NCI-H82 (cell line): Measurements from ENCODE around the gene PVRIG.
A peak's percentile ranks its signal among the peaks of the same experiment; 100 is the strongest.
"Not testable (repeated sequence)": the region's sequence is repeated elsewhere in the genome, so short reads cannot be mapped to it uniquely, and the experiment has no call there.

Experiments used
- DNase-seq: peaks from one replicate; lab custom pipeline; 2025; lab: John Stamatoyannopoulos, UW

PVRIG gene

DNA sequence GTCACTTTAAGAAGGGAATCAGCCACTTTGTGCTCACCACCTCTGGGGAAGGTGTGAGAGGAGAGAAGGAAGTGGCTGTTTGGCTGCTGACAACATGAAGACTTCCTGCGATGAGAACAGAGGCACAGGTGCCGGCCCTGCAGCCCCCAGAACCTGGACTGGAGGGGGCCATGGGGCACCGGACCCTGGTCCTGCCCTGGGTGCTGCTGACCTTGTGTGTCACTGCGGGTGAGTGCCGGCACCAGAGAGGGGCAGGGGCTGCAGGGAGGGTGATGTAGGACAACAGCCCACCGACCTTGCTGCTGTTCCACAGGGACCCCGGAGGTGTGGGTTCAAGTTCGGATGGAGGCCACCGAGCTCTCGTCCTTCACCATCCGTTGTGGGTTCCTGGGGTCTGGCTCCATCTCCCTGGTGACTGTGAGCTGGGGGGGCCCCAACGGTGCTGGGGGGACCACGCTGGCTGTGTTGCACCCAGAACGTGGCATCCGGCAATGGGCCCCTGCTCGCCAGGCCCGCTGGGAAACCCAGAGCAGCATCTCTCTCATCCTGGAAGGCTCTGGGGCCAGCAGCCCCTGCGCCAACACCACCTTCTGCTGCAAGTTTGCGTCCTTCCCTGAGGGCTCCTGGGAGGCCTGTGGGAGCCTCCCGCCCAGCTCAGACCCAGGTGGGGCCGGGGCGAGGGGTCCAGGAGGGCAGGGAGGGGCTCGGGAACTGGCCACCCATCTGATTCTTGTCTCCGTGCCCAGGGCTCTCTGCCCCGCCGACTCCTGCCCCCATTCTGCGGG is at the start of gene PVRIG:
Gene PVRIG (plus strand): TSS at position 149 of the 785 bp plus-strand sequence. CDS start 22 bp downstream, at position 171.
- not testable (repeated sequence) for DNase-seq

DNA sequence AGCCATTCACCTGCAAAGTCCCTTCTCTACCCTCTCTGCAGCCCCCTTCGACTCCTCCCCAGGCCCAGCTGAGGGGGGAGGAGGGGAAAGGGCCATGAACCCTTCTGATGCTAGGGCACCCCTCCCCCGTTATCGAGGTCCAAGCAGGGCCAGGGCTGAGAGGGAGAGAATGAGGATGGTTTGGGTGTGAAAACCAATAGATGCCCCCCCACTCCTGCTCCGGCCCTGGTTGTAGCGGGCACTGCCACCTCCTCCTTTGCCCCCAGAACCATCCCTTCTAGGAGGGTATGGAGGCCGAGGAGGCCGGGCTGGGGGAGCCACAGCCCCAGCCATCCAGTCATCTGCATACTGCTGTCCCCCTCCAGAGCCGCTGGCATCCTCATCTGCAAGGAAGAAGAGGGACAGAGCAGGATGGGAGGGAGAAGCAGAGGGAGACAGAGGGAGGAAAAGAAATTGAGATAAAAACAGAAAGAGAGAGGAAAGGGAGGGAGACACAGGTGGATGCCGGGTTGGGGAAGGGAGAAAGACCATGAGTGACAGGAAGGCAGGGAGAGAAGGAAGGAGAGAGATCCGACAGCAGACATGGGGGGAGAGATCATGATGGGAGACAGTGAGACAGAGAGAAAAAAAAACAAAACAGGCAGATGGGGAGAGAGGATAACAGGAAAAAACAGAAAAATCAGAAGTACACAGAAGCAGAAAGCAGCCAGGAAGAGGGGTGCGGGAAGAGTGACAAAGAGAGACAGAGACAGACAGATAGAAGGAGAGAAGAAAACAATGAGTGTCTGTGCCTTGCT is 49.5 kb upstream of the PVRIG start:
- DNase-seq: no peak

DNA sequence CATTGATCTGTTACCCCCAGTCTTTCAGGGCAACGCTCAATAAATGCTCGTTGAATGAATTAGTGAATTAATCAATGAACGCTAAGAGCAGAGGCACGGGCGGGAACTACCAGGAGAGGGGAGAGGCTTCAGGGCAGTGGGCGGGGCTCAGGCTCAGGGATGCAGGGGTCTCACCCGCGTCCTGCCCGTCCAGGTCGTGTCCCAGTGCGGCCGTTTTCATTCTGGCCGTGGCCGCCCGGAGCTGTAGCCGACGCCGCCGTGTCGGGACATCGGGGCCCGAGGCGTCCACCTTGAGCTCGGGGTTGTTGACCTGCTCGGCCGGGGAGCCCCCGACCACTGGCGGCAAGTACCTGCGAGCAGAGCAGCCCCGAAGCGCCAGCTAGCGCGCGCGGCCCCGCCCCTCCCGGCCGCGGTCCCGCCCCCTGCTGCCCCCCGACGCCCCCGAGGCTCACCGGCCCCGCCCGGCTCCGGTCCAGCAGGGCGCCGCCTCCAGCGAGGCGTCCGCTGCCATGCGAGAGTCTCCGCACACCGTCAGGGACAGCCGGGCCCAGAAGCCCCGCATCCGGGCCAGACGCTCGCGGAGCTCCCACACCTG is 48.6 kb upstream of the PVRIG start:
- DNase-seq: no peak

DNA sequence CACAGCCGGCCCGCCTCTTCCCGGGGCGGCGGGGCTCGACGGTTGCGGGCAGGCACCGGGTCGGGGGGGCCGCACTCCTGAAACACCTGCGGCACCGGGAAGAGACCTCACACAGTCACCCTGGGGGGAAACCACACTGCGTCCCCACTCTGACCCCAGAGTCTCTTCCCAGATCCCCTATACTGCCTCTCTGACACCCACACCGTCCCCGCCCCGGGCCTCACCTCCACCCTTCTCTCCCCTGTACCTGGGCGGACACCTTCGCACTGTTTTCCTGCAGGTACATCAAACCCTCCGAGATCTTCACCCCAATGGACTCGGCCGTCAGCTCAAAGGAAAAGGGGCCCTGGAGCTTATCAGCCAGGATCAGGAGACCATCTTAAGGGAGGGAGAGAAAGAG is 47.9 kb upstream of the PVRIG start:
- DNase-seq: no peak

DNA sequence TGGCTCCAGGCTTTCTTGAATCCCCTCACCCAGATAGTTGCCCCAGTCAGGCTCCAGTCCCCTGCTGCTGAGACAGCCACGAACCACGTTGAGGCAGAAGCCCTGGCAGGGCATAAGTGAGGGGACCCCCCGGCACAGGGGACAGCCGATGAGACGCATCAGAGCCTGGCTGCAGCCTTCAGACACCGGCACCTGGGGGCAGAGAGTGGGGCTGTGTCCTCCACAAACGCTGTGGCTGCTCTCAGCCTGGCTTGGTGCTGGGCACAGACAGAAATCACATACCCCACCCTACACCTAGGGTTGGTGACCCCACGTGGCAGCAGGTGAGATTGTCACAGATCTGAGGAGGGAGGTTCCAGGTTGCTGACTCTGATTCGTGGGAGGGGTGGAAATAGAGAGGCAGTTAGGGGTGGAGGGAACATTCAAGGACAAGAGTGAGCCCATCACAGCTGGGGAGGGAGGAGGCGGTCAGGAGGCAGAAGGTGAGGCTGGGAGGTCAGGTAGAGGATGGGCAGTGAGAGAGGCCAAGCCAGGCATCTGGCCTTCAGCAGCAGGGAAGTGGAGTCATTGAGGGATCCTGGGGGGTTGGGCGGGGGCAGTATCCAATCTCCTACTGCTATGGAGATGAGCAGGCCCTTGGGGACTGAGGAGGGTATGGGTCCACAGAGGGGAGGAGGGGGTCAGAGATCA is 45.8 kb upstream of the PVRIG start:
- no peak for DNase-seq

DNA sequence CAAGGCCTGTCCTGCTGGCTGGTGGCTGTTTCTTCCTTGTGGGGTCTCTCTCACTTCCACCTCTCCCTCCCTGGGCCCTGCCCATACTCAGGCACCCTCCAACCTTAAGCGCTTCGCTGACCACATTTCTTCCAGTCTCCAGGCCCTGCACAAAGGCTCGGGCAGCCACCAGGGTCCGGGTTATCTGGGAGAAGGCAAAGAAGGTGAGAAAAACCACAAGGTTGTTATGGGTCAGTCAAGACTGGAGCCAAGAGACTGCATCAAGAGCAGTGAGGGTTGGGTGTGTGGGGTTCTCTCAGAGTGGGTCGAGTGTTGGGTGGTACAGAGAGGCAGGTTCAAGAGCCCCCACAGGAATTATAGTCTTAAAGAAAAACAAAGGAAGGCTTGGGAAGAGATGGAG is 45.2 kb upstream of the PVRIG start:
- no peak for DNase-seq

DNA sequence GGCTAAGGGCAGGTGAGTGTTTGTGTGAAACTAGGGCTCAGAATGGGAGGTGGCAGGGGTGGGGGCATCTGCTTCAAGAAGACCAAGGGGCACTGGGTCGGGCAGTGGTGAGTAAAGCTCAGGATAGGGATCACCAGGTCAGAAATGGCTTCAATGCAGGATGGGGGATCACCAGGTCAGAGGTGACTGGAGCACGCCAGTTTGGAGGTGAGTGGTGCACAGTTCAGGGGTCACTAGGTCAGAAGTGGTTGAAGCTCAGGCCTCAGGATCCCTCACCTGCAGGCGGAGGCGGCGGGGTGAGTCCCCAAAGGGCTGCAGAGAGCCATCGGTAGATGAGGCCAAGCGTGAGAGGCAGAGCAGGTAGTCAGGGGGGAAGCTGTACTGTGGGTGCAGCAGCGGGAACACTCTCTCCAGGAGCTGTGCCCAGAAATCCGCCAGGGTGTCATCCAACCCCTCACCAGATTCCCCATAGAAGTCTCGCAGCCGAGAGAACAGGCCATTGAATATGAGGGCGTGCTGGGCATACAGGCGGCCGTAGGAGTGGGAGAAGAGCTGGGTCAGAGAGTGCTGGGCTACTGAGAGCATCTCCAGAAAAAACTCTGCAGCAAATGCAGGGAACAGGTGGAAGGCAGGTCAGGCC is 44.3 kb upstream of the PVRIG start:
- no peak for DNase-seq

DNA sequence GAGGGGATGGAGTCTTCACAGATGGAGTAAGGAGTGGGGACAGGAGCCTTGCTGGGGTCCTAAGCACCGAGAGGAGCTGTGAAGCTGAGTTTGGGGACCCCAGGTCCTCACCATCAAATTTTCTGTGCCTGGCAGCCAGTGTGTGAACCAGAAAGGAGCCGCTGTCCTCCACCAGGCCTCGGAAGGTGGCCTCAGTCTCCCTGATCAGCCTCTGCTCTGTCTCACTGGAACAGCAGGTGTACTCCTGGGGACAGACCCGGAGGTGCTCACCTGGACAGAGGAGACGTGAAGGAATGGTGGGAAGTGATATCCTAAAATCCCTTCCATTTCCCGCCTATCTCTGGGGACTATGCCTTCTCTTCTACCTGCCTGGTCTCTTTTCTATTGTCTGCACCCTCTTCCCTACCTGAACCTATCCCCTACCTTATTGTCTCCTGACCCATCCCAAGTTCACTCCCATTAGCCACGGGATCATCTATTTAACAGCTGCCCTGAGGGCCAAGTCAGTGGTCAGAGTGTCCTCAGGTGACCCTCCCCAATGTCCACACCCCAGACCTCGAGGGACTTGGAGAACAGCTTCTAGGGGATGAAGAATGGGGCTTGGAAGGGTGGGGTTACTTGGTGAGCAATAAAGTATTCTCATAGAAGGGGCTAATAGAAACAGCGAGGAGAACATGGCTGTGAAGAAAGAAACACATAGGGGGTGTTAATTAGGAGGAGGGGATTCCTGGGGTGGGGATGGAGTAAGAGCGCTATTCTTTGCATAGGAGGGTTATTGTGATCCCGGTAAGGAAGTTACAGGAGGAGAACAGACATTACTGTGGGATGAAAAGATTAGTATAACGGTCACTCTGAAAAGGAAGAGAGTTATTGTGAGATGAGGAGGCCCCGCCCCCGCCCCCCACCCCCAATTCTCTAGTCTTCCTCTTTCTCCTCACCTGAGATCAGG is 43.4 kb upstream of the PVRIG start:
- DNase-seq: peak; percentile 48

DNA sequence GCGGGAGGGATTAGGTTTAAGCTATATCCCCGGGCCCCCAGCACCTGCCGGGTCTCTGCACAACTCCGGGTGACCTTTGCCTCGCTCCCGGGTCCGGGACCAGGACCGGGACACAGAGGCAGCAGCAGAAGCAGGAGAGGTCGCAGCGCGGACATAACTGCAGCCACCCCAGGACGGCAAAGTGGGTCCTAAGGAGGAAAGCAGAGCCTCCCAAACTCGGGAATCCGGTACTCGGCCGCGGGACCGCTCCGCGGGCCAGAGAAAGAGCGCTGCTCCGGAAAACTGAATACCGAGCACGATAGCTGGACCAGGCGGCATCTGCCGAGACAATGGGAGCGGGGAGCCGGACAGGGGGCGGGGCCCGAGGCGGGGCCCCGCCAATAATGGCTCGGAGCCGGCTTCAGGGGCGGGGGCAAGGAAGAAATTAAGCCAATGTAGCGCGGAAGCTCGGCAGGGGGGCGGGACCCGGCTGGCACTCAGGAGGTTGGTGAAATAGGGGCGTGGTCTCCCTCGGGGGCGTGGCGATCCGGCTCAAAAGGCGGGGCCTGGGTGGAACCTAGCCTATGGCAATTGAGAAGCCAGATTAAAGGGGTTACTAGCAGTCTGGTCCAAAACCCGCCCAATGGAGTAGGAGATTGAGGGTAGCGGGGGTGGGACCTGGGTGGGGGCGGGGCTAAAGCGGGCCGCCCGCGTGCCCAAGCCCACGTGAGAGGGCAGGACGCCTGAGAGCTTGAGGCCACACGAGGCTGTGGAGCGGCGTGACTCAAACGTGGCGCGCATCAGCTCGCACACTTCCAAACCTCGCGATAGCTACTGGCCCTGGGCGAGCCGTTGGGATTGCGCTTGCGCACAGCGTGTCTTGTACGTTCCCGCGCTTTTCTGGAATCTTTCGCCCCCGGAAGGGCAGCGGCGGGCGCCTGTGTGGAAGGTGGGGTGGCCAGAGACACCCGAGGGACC is 42.4 kb upstream of the PVRIG start, which contains the start of the genes GPC2 and STAG3:
Gene GPC2 (minus strand): TSS at position 337 of the 957 bp plus-strand sequence. CDS start 182 bp downstream, at position 155.
Gene STAG3 (plus strand): TSS at position 874 of the 957 bp plus-strand sequence. CDS start 2,639 bp downstream, outside the sequence.
- peak; percentile 99 for DNase-seq

DNA sequence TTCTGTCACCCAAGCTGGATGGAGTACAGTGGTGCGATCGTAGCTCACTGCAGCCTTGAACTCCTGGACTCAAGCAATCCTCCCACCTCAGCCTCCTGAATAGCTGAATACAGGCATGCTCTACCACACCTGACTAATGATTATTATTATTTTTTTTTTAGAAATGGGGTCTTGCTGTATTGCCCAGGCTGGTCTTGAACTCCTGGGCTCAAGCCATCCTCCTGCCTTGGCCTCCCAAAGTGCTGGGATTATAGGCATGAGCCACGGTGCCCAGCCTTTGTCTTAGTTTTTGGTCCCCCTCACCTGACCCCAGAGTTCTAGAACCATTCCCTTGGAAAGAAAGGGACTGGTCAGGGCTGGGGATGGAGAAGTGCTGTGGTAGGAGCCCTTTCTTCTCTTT is 39.7 kb upstream of the PVRIG start:
- DNase-seq: not testable (repeated sequence)

DNA sequence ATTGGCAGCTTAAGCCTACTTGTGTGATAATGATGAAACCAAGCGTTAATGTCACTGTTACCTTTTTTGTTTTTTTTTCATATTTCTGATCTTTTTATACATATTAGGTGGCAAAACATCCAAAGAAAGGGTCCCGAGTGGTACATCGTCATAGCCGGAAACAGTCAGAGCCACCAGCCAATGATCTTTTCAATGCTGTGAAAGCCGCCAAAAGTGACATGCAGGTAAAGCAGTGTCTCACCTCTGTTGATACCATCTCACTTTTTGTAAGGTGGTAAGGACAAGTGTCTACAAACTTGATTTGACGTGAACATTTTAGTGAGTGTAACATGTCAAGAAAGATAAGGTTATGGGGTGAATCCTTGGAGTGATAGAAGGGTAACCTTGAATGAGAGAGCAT is 37.1 kb upstream of the PVRIG start:
- not testable (repeated sequence) for DNase-seq

DNA sequence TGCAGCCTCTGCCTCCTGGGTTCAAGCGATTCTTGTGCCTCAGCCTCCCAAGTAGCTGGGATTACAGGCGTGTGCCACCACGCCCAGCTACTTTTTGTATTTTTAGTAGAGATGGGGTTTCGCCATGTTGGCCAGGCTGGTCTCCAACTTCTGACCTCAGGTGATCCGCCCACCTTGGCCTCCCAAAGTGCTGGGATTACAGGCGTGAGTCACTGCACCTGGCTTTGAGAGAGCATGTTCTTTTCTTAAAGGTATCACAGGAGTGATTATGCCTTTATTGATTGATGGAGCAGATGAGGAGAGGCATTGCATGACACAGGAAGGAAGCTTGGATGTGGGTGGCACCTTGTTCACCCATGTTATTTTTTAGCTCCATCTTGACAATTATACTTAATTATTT is 36.7 kb upstream of the PVRIG start:
- DNase-seq: not testable (repeated sequence)

DNA sequence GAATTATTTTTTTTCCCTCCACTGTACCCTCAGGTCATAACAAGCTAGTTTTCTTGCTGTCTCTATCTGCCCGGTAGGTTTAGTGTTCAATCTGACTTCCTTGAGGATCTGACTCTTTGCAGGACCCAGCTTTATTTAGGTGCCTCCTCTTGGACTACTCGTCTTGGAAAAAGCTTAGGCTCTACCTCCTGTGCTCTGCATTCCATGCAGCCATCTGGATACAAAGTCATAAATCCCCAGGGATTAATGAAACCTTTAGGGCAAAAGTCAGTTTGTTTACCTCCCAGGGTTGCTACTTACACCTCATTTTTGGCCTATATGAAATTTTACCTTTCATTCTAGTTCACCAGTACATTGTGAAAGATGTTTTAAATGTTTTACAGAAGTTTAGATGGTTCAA is 34.0 kb upstream of the PVRIG start:
- peak; percentile 92 for DNase-seq

DNA sequence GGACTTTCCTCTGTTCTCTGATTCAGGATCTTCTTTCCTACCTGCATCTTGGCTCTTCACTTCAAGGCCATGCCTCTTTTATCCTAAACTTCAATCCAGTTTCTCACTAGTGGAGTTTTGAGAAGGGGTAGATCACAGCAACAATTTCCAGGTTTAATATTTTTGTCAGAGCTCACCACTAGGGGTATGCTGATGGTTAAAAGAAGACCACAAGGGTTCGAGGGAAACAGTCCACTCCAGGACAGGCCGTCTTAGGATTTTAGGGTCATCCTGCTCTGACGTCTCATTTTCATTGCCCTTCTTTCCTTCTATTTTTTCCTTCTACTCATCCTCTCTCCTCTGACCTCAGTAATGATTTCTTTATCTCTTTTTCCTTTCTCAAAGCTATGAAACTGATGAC is 30.7 kb upstream of the PVRIG start:
- no peak for DNase-seq

DNA sequence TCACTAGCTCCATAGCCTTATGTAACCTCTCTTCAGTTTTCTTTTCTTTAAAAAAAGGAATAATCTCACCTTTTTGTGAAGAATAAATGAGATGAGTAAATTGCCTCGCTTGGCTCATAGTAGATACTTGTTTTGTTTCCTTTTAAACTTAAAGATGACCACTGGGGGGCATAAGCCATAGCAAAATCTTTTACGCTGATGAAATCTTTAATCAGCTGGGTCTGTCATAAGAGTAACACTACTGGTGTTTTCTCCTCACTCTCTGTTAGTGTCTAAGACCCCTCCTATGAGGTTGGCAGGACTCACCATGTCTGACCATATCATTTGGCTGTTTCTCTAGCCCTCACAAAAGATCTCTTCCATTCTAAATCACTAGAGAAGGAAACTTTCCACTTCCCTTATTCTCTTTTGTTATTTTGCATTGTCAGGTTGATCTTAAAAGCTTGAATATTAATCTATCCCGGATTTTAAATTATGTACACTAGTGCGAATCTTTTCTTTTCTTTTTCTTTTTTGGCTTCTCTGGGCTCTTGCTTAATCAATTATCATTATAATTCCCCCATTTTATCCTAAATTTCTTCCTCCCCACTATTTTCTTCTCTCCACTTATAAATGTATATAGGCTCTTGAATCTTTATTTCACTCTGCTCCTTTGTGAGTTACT is 29.6 kb upstream of the PVRIG start:
- peak; percentile 42 for DNase-seq

DNA sequence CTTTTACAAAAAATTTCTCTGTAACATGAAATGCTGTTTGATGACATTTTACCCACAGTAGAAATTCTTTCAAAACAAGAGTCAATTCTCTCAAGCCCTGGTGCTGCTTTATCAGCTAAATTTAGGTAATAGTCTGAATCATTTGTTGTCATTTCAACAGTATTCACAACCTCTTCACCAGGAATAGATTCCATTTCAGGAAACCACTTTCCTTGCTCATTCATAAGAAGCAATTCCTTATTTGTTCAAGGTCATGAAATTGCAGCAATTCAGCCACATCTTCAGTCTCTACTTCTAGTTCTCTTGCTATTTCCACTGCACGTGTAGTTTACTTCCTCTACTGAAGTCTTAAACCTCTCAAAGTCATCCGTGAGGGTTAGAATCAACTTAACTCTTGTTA is 28.0 kb upstream of the PVRIG start:
- no peak for DNase-seq

DNA sequence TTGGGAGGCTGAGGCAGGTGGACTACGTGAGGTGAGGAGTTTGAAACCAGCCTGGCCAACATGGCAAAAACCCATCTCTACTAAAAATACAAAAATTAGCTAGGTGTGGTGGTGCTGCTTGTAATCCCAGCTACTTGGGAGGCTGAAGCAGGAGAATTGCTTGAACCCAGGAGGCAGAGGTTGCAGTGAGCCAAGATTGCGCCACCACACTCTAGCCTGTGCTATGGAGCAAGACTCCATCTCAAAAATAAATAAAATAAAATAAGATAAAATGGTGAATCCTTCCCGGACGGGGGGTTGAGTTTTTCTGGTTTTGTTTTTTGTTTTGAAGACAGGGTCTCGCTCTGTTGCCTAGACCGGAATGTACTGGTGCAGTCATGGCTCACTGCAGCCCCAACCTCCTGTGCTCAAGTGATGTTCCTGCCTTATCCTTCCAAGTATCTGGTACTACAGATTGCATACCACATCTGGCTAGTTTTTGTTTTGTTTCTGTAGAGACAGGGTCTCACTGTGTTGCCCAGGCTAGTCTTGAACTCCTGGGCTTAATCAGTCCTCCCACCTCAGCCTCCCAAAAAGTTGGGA is 27.4 kb upstream of the PVRIG start:
- DNase-seq: not testable (repeated sequence)

DNA sequence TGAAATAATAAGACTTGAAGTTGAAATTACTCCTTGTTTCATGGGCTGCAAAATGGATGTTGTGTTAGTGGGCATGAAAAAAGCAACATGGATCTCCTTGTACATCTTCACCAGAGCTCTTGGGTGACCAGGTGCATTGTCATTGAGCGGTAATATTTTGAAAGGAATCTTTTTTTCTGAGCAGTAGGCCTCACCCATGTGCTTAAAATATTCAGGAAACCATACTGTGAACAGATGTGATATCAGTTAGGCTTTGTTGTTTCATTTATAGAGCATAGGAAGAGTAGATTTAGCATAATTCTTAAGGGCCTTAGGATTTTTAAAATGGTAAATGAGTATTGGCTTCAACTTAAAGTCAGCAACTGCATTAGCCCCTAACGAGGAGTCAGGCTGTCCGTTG is 26.8 kb upstream of the PVRIG start:
- no peak for DNase-seq
